HG03354 (cell line): ENCODE results near the gene ARHGAP22.

Experiments used
- ATAC-seq: cut with Tn5 transposase; IDR thresholded peaks from one replicate; pipeline ENCODE4 v1.9.1; 2021; ENCODE audit warnings: mild to moderate bottlenecking; ENCODE audit not compliant: unreplicated experiment, poor library complexity, severe bottlenecking

The ARHGAP22 gene

GRCh38 chr10:48504141-48504885, 100.6 kb downstream of the ARHGAP22 start:
- ATAC-seq = no peak

- no peak for ATAC-seq
These were observed 101.5 kb downstream of the ARHGAP22 start for GRCh38 chr10:48503293-48503911.

- ATAC-seq = no peak
These were observed 102.1 kb downstream of the ARHGAP22 start for GRCh38 chr10:48502791-48503190.

GRCh38 chr10:48501787-48502771, 102.8 kb downstream of the ARHGAP22 start:
- ATAC-seq = no peak

- no peak for ATAC-seq
These were observed 103.6 kb downstream of the ARHGAP22 start for GRCh38 chr10:48501226-48501625.

GRCh38 chr10:48500771-48501170, 104.1 kb downstream of the ARHGAP22 start:
- no peak for ATAC-seq

- no peak for ATAC-seq
These were observed 105.8 kb downstream of the ARHGAP22 start for GRCh38 chr10:48498940-48499510.

- no peak for ATAC-seq
These were observed 106.8 kb downstream of the ARHGAP22 start for GRCh38 chr10:48497780-48498770.

GRCh38 chr10:48496831-48497779, 107.8 kb downstream of the ARHGAP22 start:
- no peak for ATAC-seq

- no peak for ATAC-seq
These were observed 108.6 kb downstream of the ARHGAP22 start for GRCh38 chr10:48496105-48496830.

GRCh38 chr10:48495282-48496045, 109.4 kb downstream of the ARHGAP22 start:
- ATAC-seq = no peak

GRCh38 chr10:48494611-48495010, 110.3 kb downstream of the ARHGAP22 start:
- no peak for ATAC-seq

GRCh38 chr10:48494073-48494472, 110.8 kb downstream of the ARHGAP22 start:
- ATAC-seq = no peak

GRCh38 chr10:48493083-48493871, 111.6 kb downstream of the ARHGAP22 start:
- no peak for ATAC-seq

GRCh38 chr10:48492201-48492600, 112.7 kb downstream of the ARHGAP22 start:
- ATAC-seq = no peak
